Tibial nerve (tissue), 4 donors: Measurements from ENCODE around the gene PMPCA. TPM values are rescaled to one million over a fixed set of nuclear protein-coding genes. Genes with fewer than 3 reads are reported as not detected.

Experiments used
- DNase-seq, 2 donors: peaks; one replicate each; pipeline ENCODE4 v3.0.0-alpha.2; 2019; ENCODE audit warnings: low spot score in 2 of 2
- H3K27ac ChIP-seq, 4 donors: fragments of 200-600 bp; sonication (generic) in 3 of 4; one replicate each; pipeline ENCODE4 v1.5.1; 2017 to 2019; ENCODE audit warnings: mild to moderate bottlenecking in 1 of 4
- H3K27me3 ChIP-seq, 2 donors: fragments of 200-600 bp; sonication (generic) in 1 of 2; one replicate each; pipeline versions ENCODE4 v1.5.1 to v1.6.0; 2017 to 2019
- H3K36me3 ChIP-seq, 3 donors: fragments of 200-600 bp; sonication (generic); one replicate each; pipeline ENCODE4 v1.5.1; 2018 to 2019
- H3K4me1 ChIP-seq, 4 donors: fragments of 200-600 bp; sonication (generic) in 3 of 4; one replicate each; pipeline ENCODE4 v1.5.1; 2017 to 2019
- H3K4me3 ChIP-seq, 4 donors: fragments of 200-600 bp; sonication (generic) in 3 of 4; one replicate each; pipeline ENCODE4 v1.5.1; 2017 to 2019; ENCODE audit warnings: mild to moderate bottlenecking in 1 of 4, moderate library complexity in 1 of 4
- H3K9me3 ChIP-seq, 4 donors: fragments of 200-600 bp; sonication (generic) in 3 of 4; one replicate each; pipeline ENCODE4 v1.5.1; 2017 to 2019
- CTCF ChIP-seq, 5 experiments: fragments of 200-600 bp in 3 of 5; fragments of 450-650 bp in 2 of 5; sonication (generic) in 3 of 5; IDR thresholded peaks; one replicate each; pipeline ENCODE4 v1.5.1; 2016 to 2019; ENCODE audit warnings: antibody characterized with exemption in 5 of 5, mild to moderate bottlenecking in 3 of 5, moderate library complexity in 2 of 5
- EP300 ChIP-seq, 2 donors: sonication (generic); formaldehyde crosslinking; IDR thresholded peaks; one replicate each; pipeline ENCODE4 v1.6.1; 2017; ENCODE audit warnings: antibody characterized with exemption in 2 of 2, mild to moderate bottlenecking in 1 of 2
- POLR2A ChIP-seq, 2 donors: fragments of 450-650 bp; IDR thresholded peaks; one replicate each; pipeline ENCODE4 v1.6.1; 2017; ENCODE audit warnings: antibody characterized with exemption in 2 of 2, mild to moderate bottlenecking in 2 of 2, moderate library complexity in 2 of 2
- WGBS, 2 donors: methylation state at CpG; one replicate each; pipeline ENCODE4 v1.1.5; 2018; 5-methylcytosine and 5-hydroxymethylcytosine counted together
- total RNA-seq, 4 donors: library from RNA; depleted of rRNA; stranded (reverse); fragments of >200 nt; gene quantifications; one replicate each; pipeline ENCODE4 v1.1.0, GENCODE V29; 2016

Gene PMPCA
- total RNA-seq, 4 donors from 2014 or later = 35.6 to 42.0 (median 39.3) TPM

GRCh38 chr9:136459425-136459824, 49.0 kb downstream of the PMPCA start:
- Histone ChIP-seq H3K9me3 (no peaks in the 10 kb centered on the region), H3K4me1 (no peaks in the 10 kb centered on the region), H3K4me3 (no peak overlapping the region), H3K27me3 (no peaks in the 10 kb centered on the region), H3K36me3 (peaks cover 16 to 100% (median 71%) of the 10 kb centered on the region in 3 donors), H3K27ac (no peak overlapping the region)
- TF ChIP-seq CTCF (IDR thresholded peaks at IDR 0.05) (no peak), POLR2A (IDR thresholded peaks at IDR 0.05) (no peak), EP300 (IDR thresholded peaks at IDR 0.05) (no peak)
- DNase-seq = no peak
- WGBS, 2 donors = 94 to 96% methylated on average over 28 of the region's 28 CpGs

GRCh38 chr9:136460772-136461325, 50.4 kb downstream of the PMPCA start:
- WGBS, 2 donors = 88 to 95% methylated on average over 10 to 23 of the region's 23 CpGs
- H3K27ac ChIP-seq = no peak overlapping the region
- no peaks in the 10 kb centered on the region for H3K4me1 ChIP-seq
- TF ChIP-seq EP300 (IDR thresholded peaks at IDR 0.05) (no peak), POLR2A (IDR thresholded peaks at IDR 0.05) (no peak), CTCF (IDR thresholded peaks at IDR 0.05) (no peak)
- no peaks in the 10 kb centered on the region for H3K27me3 ChIP-seq
- DNase-seq = no peak
- peaks cover 16 to 100% (median 62%) of the 10 kb centered on the region in 3 donors for H3K36me3 ChIP-seq
- H3K4me3 ChIP-seq = no peak overlapping the region
- H3K9me3 ChIP-seq = no peaks in the 10 kb centered on the region

- H3K27ac ChIP-seq = no peak overlapping the region
- WGBS, 2 donors = 88 to 96% methylated on average over 17 of the region's 17 CpGs
- TF ChIP-seq POLR2A (IDR thresholded peaks at IDR 0.05) = no peak
- TF ChIP-seq EP300 (IDR thresholded peaks at IDR 0.05) = no peak
- no peak for TF ChIP-seq CTCF (IDR thresholded peaks at IDR 0.05)
- H3K27me3 ChIP-seq = no peaks in the 10 kb centered on the region
- H3K4me1 ChIP-seq = no peaks in the 10 kb centered on the region
- DNase-seq = no peak
- peaks cover 13 to 100% (median 57%) of the 10 kb centered on the region in 3 donors for H3K36me3 ChIP-seq
- no peaks in the 10 kb centered on the region for H3K9me3 ChIP-seq
- no peak overlapping the region for H3K4me3 ChIP-seq
Observed at GRCh38 chr9:136462664-136463063, 52.2 kb downstream of the PMPCA start.

- Histone ChIP-seq H3K4me1 (no peaks in the 10 kb centered on the region), H3K9me3 (no peaks in the 10 kb centered on the region), H3K4me3 (no peak overlapping the region), H3K27me3 (no peaks in the 10 kb centered on the region), H3K36me3 (peaks cover 13 to 100% (median 56%) of the 10 kb centered on the region in 3 donors), H3K27ac (no peak overlapping the region)
- TF ChIP-seq POLR2A (IDR thresholded peaks at IDR 0.05) = no peak
- TF ChIP-seq CTCF (IDR thresholded peaks at IDR 0.05) = no peak
- no peak for TF ChIP-seq EP300 (IDR thresholded peaks at IDR 0.05)
- DNase-seq = no peak
- WGBS, 2 donors = 91 to 94% methylated on average over 14 of the region's 14 CpGs
Observed at GRCh38 chr9:136463578-136463977, 53.1 kb downstream of the PMPCA start.

GRCh38 chr9:136464241-136464640, 53.8 kb downstream of the PMPCA start:
- DNase-seq = no peak
- Histone ChIP-seq H3K9me3 (no peaks in the 10 kb centered on the region), H3K27ac (no peak overlapping the region), H3K27me3 (no peaks in the 10 kb centered on the region), H3K36me3 (peaks cover 13 to 100% (median 56%) of the 10 kb centered on the region in 3 donors), H3K4me3 (no peak overlapping the region), H3K4me1 (no peaks in the 10 kb centered on the region)
- 90 to 92% methylated on average over 6 of the region's 6 CpGs for WGBS, 2 donors
- TF ChIP-seq EP300 (IDR thresholded peaks at IDR 0.05) (no peak), POLR2A (IDR thresholded peaks at IDR 0.05) (no peak), CTCF (IDR thresholded peaks at IDR 0.05) (no peak)
